Mesodermal cell (in vitro differentiated cells): ENCODE results near the gene RAB33B.
A peak's percentile ranks its signal among the peaks of the same experiment; 100 is the strongest.
"Not testable (repeated sequence)": the region's sequence is repeated elsewhere in the genome, so short reads cannot be mapped to it uniquely, and the experiment has no call there.

Source experiments
- H3K27ac ChIP-seq: 2 replicates; pipeline ENCODE4 v1.7.0; 2013; ENCODE audit warnings: mild to moderate bottlenecking, low read depth, low read length, moderate library complexity; ENCODE audit not compliant: severe bottlenecking
- H3K36me3 ChIP-seq: 2 replicates; pipeline ENCODE4 v1.7.1; 2013; ENCODE audit warnings: mild to moderate bottlenecking, low read length, moderate library complexity; ENCODE audit not compliant: control insufficient read depth, insufficient read depth
- H3K4me1 ChIP-seq: one replicate; pipeline ENCODE4 v1.7.1; 2013; ENCODE audit warnings: mild to moderate bottlenecking, low read length; ENCODE audit not compliant: insufficient read depth, control insufficient read depth, poor library complexity, severe bottlenecking
- H3K4me3 ChIP-seq: 2 replicates; pipeline ENCODE4 v1.7.0; 2013; ENCODE audit warnings: low read length, control low read depth, mild to moderate bottlenecking; ENCODE audit not compliant: insufficient read depth, poor library complexity, severe bottlenecking; ENCODE audit errors: extremely low read depth
- H3K9me3 ChIP-seq: 2 replicates; pipeline ENCODE4 v1.7.1; 2013; ENCODE audit warnings: mild to moderate bottlenecking, low read length, moderate library complexity; ENCODE audit not compliant: control insufficient read depth
- WGBS, 2 experiments: methylation state at CpG; one replicate each; pipeline ENCODE4 v1.1.5; 2013; ENCODE audit warnings: missing lambda C conversion rate in 2 of 2; ENCODE audit not compliant: insufficient coverage in 2 of 2; 5-methylcytosine and 5-hydroxymethylcytosine counted together

The RAB33B gene

GRCh38 chr4:139461022-139461628 is 7.2 kb downstream of the RAB33B start:
- no peaks in the 10 kb centered on the region for H3K9me3 ChIP-seq
- H3K4me1 ChIP-seq: peaks cover 8% of the 10 kb centered on the region
- 77 to 100% methylated on average over 2 of the region's 5 CpGs for WGBS, 2 experiments
- no peak overlapping the region for H3K27ac ChIP-seq
- peaks cover 2% of the 10 kb centered on the region for H3K36me3 ChIP-seq
- no peak overlapping the region for H3K4me3 ChIP-seq

- H3K4me3 ChIP-seq, H3K36me3 ChIP-seq, H3K4me1 ChIP-seq, H3K27ac ChIP-seq: not testable (repeated sequence)
- H3K9me3 ChIP-seq: peaks cover 13% of the 10 kb centered on the region
- 100% methylated on average over 2 of the region's 5 CpGs; no CpG with 5 or more reads in 1 of the 2 experiments for WGBS, 2 experiments
These were observed 10.6 kb downstream of the RAB33B start for GRCh38 chr4:139464512-139464911.

GRCh38 chr4:139465922-139466321 is 12.0 kb downstream of the RAB33B start:
- H3K4me1 ChIP-seq: no peaks in the 10 kb centered on the region
- H3K36me3 ChIP-seq: peaks cover 6% of the 10 kb centered on the region
- no peak overlapping the region for H3K4me3 ChIP-seq
- peaks cover 20% of the 10 kb centered on the region for H3K9me3 ChIP-seq
- no peak overlapping the region for H3K27ac ChIP-seq
- WGBS, 2 experiments: 83% methylated on average over 2 of the region's 4 CpGs; no CpG with 5 or more reads in 1 of the 2 experiments

- not testable (repeated sequence) for H3K4me1 ChIP-seq, H3K4me3 ChIP-seq, H3K27ac ChIP-seq
- H3K9me3 ChIP-seq: peaks cover 31% of the 10 kb centered on the region
- H3K36me3 ChIP-seq: peaks cover 21% of the 10 kb centered on the region
These were observed 14.8 kb downstream of the RAB33B start for GRCh38 chr4:139468756-139469155.

- no peak overlapping the region for H3K4me3 ChIP-seq
- 100% methylated on average over 1 of the region's 2 CpGs for WGBS, 2 experiments
- H3K4me1 ChIP-seq: no peaks in the 10 kb centered on the region
- H3K9me3 ChIP-seq: peaks cover 31% of the 10 kb centered on the region
- peak overlapping the region; percentile 29 for H3K27ac ChIP-seq
- peaks cover 25% of the 10 kb centered on the region for H3K36me3 ChIP-seq
These were observed 15.3 kb downstream of the RAB33B start for GRCh38 chr4:139469216-139469615.

- H3K36me3 ChIP-seq: peaks cover 26% of the 10 kb centered on the region
- H3K9me3 ChIP-seq: peaks cover 31% of the 10 kb centered on the region
- WGBS, 2 experiments: 94 to 100% methylated on average over 1 of the region's 1 CpG
- H3K4me3 ChIP-seq: no peak overlapping the region
- H3K27ac ChIP-seq: peak overlapping the region; percentile 29
- no peaks in the 10 kb centered on the region for H3K4me1 ChIP-seq
These were observed 15.9 kb downstream of the RAB33B start for GRCh38 chr4:139469869-139470268.

GRCh38 chr4:139470295-139470694 is 16.4 kb downstream of the RAB33B start:
- H3K9me3 ChIP-seq: peaks cover 31% of the 10 kb centered on the region
- no peak overlapping the region for H3K27ac ChIP-seq
- peaks cover 26% of the 10 kb centered on the region for H3K36me3 ChIP-seq
- H3K4me3 ChIP-seq: no peak overlapping the region
- H3K4me1 ChIP-seq: no peaks in the 10 kb centered on the region

- Histone ChIP-seq H3K36me3 (peaks cover 26% of the 10 kb centered on the region), H3K9me3 (peaks cover 31% of the 10 kb centered on the region), H3K4me1 (no peaks in the 10 kb centered on the region), H3K4me3 (no peak overlapping the region), H3K27ac (no peak overlapping the region)
- 80 to 85% methylated on average over 1 to 3 of the region's 6 CpGs for WGBS, 2 experiments
These were observed 17.2 kb downstream of the RAB33B start for GRCh38 chr4:139470997-139471665.

GRCh38 chr4:139472852-139473251 is 18.9 kb downstream of the RAB33B start:
- no peak overlapping the region for H3K4me3 ChIP-seq
- no peak overlapping the region for H3K27ac ChIP-seq
- peaks cover 24% of the 10 kb centered on the region for H3K36me3 ChIP-seq
- WGBS, 2 experiments: 83 to 100% methylated on average over 1 of the region's 3 CpGs
- H3K4me1 ChIP-seq: no peaks in the 10 kb centered on the region
- peaks cover 27% of the 10 kb centered on the region for H3K9me3 ChIP-seq

- H3K9me3 ChIP-seq: peaks cover 7% of the 10 kb centered on the region
- H3K27ac ChIP-seq: no peak overlapping the region
- peaks cover 19% of the 10 kb centered on the region for H3K36me3 ChIP-seq
- 96% methylated on average over 3 of the region's 4 CpGs; no CpG with 5 or more reads in 1 of the 2 experiments for WGBS, 2 experiments
- H3K4me3 ChIP-seq: no peak overlapping the region
- no peaks in the 10 kb centered on the region for H3K4me1 ChIP-seq
These were observed 22.4 kb downstream of the RAB33B start for GRCh38 chr4:139476363-139476762.

GRCh38 chr4:139481465-139481864 is 27.5 kb downstream of the RAB33B start:
- no peak overlapping the region for H3K27ac ChIP-seq
- H3K4me1 ChIP-seq: peaks cover 3% of the 10 kb centered on the region
- 100% methylated on average over 1 of the region's 1 CpG; no CpG with 5 or more reads in 1 of the 2 experiments for WGBS, 2 experiments
- H3K4me3 ChIP-seq: no peak overlapping the region
- no peaks in the 10 kb centered on the region for H3K36me3 ChIP-seq
- no peaks in the 10 kb centered on the region for H3K9me3 ChIP-seq
